ENCODE data around the gene RIIAD1. TPM values are rescaled to one million over a fixed set of nuclear protein-coding genes. Genes with fewer than 3 reads are reported as not detected.
"Not testable (repeated sequence)": the region's sequence is repeated elsewhere in the genome, so short reads cannot be mapped to it uniquely, and the experiment has no call there.

Gene RIIAD1
- total RNA-seq, 1 donor from 2014 or later: not detected

DNA sequence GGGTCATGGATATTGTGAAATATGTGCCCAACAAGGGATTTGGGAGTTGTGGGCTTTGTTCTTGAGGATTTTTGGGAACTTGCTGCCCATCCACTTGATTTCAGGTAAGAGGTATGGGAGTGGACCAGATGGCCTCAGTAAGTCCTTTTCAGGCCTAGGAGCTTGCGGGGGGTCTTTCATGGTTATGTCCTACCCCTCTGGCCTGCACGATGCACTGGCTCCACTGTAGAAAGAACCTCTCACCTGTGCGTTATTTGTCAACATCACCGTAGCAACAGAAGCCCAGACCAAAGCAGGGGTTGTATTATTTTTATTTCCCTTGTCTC, 8.6 kb downstream of the RIIAD1 start:
- intact Hi-C loops (cut with micrococcal nuclease): no loop called here

DNA sequence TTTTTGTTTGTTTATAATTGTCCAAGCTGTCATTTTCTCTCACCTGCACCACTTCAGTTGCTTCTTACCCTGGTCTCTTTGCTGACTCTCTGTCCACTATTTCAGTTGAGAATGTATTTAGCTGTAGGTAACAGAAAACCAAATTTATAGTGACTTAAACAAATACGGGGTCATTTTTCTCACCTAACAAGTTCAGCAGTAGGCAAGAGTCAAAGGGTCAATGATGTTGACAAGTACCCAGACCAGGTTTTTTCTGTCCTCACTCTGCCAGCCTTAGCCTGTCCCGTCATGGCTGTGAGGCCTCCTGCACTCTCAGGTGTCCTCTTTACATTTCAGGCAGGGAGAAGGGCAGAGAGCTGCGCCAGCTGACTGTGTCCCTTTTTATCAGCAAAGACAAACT, 11.8 kb downstream of the RIIAD1 start:
- intact Hi-C loops (cut with micrococcal nuclease): no loop called here

DNA sequence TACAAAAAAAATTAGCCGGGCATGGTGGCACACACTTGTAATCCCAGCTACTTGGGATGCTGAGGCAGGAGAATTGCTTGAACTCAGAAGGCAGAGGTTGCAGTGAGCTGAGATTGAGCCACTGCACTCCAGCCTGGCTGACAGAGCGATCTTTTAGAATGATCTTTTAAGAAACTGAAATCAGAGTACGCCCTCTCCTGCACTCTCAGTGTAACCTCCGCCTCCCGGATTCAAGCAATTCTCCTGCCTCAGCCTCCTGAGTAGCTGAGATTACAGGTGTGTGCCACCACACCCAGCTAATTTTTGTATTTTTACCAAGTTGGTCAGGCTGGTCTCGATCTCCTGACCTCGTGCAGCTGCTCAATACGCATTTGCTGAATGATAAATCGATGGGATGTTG, 12.7 kb downstream of the RIIAD1 start:
- intact Hi-C loops (cut with micrococcal nuclease): not testable (repeated sequence)

DNA sequence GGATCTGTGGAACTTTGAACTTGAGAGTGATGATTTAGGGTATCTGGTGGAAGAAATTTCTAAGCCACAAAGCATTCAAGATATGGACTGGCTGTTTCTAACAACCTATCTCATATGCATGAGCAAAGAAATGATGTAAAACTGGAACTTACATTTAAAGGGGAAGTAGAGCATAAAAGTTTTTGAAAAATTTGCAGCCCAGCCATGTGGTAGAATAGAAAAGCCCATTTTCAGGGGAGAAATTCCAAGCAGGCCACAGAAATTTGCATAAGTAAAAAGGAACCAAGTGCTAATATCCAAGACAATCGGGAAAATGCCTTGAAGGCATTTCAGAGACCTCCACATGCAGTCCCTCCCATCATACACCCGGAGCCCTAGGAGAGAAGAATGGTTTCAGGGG, 15.7 kb downstream of the RIIAD1 start:
- intact Hi-C loops (cut with micrococcal nuclease): loop anchor here (5.0 kb wide), 1 partner anchor 295 kb away; no protein-coding TSS in a partner anchor

DNA sequence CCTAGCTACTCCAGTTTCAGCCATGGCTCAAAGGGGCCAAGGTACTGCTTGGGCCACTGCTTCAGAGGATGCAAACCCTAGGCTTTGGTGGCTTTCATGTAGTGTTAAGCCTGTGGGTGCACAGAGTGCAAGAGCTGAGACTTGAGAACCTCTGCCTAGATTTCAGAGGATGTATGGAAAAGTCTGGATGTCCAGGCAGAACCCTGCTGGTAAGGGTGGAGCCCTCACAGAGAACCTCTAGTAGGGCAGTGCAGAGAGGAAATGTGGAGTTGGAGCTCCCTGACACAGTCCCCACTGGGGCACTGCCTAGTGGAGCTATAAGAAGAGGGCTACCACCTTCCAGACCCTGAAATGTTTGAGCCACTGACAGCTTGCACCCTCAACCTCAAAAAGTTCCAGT, 16.2 kb downstream of the RIIAD1 start:
- intact Hi-C loops (cut with micrococcal nuclease): loop anchor here (5.0 kb wide), 1 partner anchor 295 kb away; no protein-coding TSS in a partner anchor

DNA sequence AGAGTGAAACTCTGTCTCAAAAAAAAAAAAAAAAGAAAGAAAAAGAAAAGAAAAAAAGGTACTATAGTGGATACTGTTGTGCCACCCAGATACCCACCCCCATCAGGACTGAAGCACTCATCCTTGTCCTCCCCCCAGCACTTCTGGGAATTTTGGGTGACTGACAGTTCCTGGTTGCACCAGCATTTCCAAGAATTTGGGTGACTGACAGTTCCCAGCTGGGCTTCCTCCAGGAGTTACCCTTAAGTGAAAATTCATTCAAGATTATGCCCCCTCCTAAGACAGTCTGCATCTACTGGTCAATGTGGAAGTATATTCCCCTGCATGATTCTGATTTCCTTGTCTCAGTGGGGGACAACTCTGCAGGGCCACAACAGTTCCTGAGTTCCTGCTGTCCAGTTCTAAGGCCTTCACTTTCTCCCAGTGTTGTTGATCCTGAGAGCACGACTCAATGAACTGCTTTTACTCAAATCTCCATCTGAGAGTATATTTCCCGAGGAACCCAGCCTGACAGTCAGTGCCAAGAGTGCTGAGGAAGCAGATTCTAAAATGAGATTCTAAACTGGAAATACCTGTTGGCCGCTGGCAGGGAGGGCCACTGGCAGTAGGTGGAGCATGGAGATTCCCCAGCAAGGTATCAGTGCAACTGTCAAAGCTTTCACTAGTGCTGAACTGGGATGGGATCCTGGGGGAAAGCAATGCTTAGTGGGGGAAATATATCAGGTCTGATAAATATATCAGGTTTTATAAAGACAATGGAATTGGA, 18.5 kb downstream of the RIIAD1 start:
- intact Hi-C loops (cut with micrococcal nuclease): loop anchor here (5.0 kb wide), 1 partner anchor 297 kb away; no protein-coding TSS in a partner anchor

DNA sequence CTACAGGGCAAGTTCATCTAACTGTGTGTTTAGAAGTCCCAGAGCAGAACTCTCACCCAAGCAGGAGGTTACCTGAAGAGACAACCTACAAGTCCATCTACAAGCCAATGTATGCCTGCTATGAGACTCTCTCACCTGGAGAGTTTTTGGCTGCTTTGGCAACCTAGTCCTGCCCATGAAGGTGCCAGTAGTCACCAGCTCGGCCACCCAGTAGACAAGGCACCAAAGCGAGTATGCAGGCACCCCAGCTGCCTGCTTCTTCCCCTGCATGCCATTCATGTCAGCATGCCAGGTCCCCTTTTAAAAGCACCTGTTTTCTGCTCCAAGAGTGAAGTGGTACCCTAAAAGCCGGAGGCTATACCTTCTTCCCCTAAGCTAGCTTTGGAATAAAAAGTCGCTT, 20.2 kb downstream of the RIIAD1 start:
- intact Hi-C loops (cut with micrococcal nuclease): no loop called here

DNA sequence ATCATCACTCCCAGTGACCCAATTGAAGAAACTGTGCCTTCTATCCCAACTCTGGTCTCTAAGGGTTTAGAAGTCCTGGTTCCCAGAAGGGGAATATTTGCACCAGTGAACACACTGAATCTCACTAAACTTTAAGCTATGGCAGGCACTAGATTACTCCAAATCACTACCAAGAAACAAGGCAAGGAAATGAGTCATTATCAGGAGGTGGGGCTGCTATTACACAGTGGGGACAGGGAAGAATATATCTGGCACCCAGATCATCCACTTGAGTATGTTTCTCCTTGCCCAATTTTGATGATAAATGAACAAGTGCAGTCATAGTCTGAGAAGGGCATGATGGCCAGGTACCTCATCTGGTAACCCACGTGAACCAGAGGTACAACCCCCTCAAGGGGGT, 35.0 kb downstream of the RIIAD1 start:
- intact Hi-C loops (cut with micrococcal nuclease): no loop called here

DNA sequence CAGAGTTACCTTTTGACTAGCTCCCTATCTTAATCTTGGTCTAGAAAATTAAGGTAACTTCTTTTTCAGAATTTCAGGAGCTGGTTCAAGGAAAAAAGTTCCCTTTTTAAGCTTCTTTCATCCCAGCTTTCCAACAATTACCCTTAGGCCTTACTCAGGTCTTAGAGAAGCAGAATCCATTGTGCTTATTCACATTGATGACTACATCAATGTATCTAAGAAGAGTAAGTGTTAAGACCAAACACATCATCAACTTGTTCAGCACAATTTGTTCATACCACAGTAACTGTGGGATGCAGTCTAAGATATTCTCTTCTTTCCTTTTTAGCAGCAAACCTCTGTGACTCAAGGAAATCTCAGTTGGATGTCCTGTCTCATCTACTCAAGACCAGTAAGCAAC, 37.9 kb downstream of the RIIAD1 start:
- intact Hi-C loops (cut with micrococcal nuclease): no loop called here

DNA sequence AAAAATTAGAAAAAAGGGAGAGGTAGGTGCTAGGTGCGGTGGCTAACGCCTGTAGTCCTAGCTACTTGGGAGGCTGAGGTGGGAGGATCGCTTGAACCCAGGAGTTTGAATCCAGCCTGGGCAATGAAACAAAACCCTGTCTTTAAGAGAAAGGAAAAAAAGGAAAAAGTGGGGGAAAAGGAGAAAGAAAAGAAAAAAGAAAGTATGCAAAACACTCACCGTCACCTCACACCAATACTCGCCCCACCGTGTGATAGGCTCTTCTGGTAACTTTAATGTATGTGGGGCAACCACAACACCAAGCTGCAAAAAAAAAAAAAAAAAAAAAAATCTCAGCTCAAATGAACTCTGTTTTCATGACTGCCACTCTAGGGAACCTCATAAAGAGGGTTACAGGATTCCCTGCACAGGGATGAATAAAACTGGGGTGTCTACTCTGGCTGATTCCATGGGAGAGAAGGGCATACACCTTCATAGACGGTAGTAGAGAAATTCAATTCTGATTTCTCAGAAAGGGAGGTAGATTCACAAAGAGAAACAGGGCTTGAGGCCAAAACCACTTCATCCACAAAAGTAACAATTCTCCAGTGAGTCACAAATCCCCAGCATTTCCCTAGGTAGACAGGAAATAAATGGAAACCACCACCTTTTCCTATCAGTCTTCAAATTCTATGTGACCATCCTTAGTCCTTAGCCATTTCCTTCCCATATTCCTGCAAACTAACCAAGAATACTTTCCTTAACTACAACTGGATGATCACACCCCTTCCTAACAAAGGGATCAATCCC, 39.5 kb downstream of the RIIAD1 start:
- intact Hi-C loops (cut with micrococcal nuclease): no loop called here

DNA sequence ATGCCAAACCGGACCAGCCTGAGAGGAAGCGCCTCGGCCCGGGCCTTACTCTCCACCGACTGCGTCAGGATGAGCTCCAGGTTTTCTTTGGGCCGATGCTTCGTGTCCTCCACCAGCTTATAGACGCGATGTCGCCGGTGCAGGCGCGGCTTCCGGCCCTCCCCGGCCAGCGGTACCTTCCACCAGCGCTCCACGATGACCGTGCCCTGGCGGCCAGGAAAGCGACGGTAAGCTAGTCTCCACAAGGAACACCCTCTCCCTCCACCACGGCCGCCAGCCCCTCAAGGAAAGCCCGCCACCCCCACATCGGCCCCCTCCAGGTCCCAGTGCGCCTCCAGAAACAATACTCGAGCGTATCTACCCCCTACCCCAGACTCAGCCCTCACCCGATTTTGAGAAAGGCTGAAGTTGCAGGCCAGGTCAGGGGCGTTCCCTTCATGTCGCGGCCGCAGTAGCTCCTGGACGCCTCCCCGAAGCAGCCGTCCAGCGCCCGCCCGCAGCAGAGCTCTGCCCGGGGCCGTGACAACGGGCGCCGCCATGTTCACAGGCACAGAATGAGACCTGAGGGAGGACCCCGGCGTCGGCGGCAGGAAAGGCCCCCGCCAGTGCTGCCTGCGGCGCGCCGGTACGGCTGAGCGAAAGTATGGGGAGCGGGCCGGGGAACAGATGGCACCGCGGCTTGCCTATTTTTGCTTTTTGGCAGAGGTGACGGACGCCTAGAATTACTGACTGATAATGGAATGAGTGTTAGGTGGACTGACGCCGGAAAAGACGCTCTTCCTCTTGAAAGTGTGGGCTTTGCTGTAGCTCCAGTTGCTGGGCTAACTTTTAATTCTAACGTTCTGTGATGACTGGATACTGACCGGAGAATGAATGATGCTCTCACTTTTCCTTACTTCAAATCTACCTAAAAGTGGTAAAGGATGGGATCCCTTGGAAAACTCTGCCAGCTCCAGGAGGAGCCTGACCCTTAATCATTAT, 41.9 kb downstream of the RIIAD1 start, which contains the start of gene MRPL9:
Gene MRPL9 (minus strand): TSS at position 556 of the 981 bp plus-strand sequence. CDS start 17 bp downstream, at position 539.
- intact Hi-C loops (cut with micrococcal nuclease): loop anchor here (1.0 to 2.0 kb wide), 3 partner anchors 27 to 152 kb away; partner anchors contain the start of gene TDRKH

DNA sequence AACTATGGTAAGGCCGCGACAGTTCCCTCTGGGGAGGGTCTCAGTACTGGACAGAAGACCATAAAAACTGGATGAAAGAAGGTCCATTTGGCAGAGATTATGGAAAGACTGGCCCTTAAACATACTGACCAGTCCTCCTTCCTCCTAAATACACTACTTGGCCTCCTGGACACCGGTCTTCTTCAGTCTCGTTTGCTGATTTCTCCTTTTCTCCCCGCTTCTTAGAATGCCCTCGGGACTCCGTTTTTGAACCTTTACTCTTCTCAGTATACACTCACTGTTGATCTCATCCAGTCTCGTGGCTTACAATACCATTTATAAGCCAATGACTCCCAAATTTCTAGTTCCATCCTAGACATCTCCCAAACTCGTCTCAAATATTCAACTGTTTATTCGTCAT, 42.7 kb downstream of the RIIAD1 start:
- intact Hi-C loops (cut with micrococcal nuclease): loop anchor here (1.0 to 2.0 kb wide), 3 partner anchors 26 to 153 kb away; partner anchors contain the start of gene TDRKH

DNA sequence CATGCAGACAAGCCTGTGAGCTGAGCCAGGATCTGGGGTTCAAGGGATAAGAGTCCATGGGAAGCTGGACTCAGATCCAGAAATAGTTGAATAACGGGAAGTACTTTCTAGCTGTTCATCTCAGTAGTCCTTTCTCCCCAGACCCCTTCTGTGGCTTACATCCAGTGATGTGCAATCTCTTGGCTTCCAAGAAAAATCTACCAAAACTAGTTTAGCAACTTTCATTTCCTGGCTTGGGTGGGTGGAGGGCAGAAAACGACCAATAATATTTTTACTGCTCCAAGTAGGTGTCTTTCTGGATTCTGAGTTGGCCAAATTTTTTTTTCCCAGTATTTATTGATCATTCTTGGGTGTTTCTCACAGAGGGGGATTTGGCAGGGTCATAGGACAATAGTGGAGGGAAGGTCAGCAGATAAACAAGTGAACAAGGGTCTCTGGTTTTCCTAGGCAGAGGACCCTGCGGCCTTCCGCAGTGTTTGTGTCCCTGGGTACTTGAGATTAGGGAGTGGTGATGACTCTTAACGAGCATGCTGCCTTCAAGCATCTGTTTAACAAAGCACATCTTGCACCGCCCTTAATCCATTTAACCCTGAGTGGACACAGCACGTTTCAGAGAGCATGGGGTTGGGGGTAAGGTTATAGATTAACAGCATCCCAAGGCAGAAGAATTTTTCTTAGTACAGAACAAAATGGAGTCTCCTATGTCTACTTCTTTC, 47.2 kb downstream of the RIIAD1 start:
- intact Hi-C loops (cut with micrococcal nuclease): not testable (repeated sequence)

DNA sequence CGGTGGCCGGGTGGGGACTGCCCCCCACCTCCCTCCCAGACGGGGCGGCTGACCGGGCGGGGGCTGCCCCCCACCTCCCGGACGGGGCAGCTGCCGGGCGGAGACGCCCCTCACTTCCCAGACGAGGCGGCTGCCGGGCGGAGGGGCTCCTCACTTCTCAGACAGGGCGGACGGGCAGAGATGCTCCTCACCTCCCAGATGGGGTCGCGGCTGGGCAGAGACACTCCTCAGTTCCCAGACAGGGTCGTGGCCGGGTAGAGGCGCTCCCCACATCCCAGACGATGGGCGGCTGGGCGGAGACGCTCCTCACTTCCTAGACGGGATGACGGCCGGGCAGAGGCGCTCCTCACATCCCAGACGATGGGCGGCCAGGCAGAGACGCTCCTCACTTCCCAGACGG, 47.9 kb downstream of the RIIAD1 start:
- intact Hi-C loops (cut with micrococcal nuclease): not testable (repeated sequence)

DNA sequence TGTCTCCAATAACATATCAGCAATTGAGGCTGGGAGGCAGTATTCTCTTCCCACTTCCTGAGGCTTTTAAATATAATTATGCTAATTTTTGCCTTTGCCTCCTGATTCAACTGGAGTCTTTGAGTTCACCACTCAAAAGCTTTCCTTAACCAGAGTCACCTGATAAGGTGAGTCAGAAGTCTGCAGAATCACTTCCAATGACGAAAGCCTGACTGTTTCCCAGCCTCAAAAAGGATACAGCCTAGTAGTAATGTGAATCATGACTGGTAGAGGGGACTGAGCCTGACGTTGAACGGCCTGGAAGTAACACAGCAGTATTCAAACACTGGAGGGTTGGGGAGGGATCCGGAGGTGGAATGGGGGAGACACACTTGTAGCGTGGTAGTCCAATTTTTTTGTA, 52.4 kb downstream of the RIIAD1 start:
- intact Hi-C loops (cut with micrococcal nuclease): no loop called here

DNA sequence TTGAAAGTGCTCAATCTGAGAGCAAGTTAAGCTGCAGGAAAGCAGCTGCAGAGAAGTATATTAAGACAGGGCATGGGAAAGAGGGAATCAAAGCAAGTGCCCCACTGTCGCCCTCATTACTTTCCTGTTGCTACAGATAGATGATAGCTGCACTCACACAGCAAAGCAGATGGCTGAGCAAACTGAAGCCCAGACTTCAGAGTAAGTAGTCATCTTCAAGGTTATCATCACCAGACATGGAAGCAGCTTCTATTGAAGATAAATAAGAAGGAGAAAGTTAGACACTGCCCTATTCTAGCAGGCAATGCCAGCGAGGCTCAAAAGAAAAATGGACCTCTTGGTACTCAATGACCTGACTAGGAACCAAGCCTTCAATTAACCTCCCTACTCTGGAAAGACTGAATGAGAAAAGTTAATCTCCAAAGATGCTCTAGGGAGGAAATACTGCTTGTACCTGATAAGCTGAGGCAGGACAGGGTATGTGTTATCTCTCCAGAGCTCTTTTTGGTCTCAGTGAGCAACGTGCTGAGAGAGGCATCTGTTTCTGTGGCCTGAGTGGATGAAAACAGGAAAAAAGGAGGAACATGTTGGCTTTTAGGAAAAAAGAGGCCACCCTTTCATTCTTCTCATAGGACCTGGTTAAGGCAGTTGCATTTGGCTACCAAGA, 53.1 kb downstream of the RIIAD1 start:
- intact Hi-C loops (cut with micrococcal nuclease): no loop called here

DNA sequence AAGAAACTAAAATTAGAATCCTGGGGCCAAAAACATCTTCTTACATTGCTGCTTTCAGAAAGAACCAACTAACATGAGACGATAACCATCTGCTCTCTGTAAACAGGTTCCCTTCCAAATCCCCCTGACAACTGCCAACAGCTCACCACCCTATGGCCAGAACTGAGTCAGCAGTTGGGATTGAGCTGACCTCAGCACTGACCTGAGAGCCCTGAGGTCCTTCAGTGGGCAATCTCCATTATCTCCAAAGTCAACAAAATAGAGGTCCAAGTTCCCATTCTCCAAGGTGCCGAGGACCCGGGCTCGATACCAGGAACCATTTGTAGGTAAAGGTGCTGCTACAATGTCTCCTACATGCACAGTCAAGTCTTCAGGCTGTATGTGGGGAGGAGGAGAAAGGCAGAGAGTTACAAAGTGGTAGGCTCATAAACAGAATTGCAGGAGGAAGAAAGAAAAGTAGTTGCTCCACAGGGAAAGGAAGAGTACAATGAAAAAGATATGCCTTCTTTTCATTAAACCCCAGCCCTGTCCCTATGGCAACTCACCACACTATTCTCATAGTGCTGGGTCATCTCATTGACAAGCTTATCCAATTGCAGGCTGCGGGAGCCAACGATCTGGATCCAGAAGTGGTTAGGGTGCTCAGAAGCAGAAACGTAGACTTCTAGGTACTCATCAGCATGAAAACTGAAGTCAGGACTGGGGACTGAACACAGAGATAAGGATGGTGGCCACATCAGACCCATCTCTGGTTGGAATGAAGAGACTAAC, 54.8 kb downstream of the RIIAD1 start:
- intact Hi-C loops (cut with micrococcal nuclease): no loop called here

DNA sequence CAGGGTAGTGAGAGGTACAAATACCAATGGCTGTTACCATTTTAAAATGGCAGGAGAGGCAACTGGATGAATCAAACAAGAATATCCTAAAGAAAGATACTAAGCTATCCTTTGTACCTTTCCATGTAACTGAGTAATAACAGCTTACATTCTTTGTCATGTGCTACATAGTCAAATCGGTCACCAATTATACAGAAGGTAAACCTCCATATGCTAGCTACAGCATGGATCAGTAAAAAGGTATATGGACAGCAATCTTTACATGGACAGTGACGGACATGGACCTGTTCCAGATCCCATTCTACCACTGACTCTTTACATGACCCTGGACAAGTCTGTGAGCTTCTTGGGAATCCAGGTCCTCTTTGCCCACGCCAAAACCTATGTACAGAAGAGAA, 55.3 kb downstream of the RIIAD1 start:
- intact Hi-C loops (cut with micrococcal nuclease): no loop called here

DNA sequence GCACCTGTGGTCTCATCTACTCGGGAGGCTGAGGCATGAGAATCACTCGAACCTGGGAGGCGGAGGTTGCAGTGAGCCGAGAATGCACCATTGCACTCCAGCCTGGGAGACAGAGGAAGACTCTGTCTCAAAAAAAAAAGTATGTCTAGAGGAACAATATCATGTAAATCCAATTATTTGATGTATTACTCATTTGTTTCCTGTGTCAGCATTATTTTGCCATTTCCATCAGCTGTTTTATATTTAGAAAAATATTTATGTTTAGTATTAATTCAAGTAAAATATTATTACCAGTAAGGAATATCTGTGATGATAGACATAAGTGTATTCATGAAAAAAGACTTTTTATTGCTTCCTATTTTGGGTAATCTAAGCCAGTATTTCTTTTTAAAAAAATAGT, 56.0 kb downstream of the RIIAD1 start:
- intact Hi-C loops (cut with micrococcal nuclease): no loop called here
